GM23338 (cell line): ENCODE measurements around the gene TAF3. TPM values are rescaled to one million over a fixed set of nuclear protein-coding genes. Genes with fewer than 3 reads are reported as not detected.

Source experiments
- ATAC-seq: fragments of 200-7000 bp; cut with Tn5 transposase; 3 replicates; pipeline ENCODE4 v1.9.1; 2020
- DNase-seq: peaks from one replicate; pipeline ENCODE4 v3.0.0-alpha.2; 2015; ENCODE audit warnings: low spot score
- H2AFZ ChIP-seq: fragments of 200-600 bp; sonication (generic); 2 replicates; pipeline ENCODE4 v1.8.0; 2016; ENCODE audit warnings: antibody characterized with exemption, mild to moderate bottlenecking, moderate library complexity
- H3F3A ChIP-seq: fragments of 200-600 bp; sonication (generic); replicated peaks from 2 replicates; pipeline ENCODE4 v1.8.0; 2017; ENCODE audit warnings: antibody characterized with exemption, mixed run types, low read depth
- H3K27ac ChIP-seq: fragments of 200-600 bp; sonication (generic); 2 replicates; pipeline ENCODE4 v1.6.1; 2016; ENCODE audit warnings: low read depth
- H3K27me3 ChIP-seq: fragments of 200-600 bp; sonication (generic); 2 replicates; pipeline ENCODE4 v1.8.0; 2016; ENCODE audit warnings: mild to moderate bottlenecking, mixed run types, moderate library complexity; ENCODE audit not compliant: insufficient read depth
- H3K36me3 ChIP-seq: fragments of 200-600 bp; sonication (generic); 2 replicates; pipeline ENCODE4 v1.8.0; 2016; ENCODE audit warnings: mild to moderate bottlenecking; ENCODE audit not compliant: insufficient read depth
- H3K4me1 ChIP-seq: fragments of 200-600 bp; sonication (generic); 2 replicates; pipeline ENCODE4 v1.8.0; 2016; ENCODE audit warnings: mild to moderate bottlenecking, moderate library complexity; ENCODE audit not compliant: insufficient read depth
- H3K4me2 ChIP-seq: fragments of 200-600 bp; sonication (generic); 2 replicates; pipeline ENCODE4 v1.7.1; 2017; ENCODE audit warnings: mixed run types
- H3K4me3 ChIP-seq: fragments of 200-600 bp; sonication (generic); 2 replicates; pipeline ENCODE4 v1.6.1; 2016; ENCODE audit warnings: mixed run types
- H3K79me2 ChIP-seq: fragments of 200-600 bp; sonication (generic); replicated peaks from 2 replicates; pipeline ENCODE4 v1.8.0; 2017; ENCODE audit warnings: mild to moderate bottlenecking; ENCODE audit not compliant: insufficient read depth
- H3K9me2 ChIP-seq: fragments of 200-600 bp; sonication (generic); 2 replicates; pipeline ENCODE4 v1.8.0; 2017; ENCODE audit not compliant: insufficient read depth
- H4K20me1 ChIP-seq: fragments of 200-600 bp; sonication (generic); replicated peaks from 2 replicates; pipeline ENCODE4 v1.8.0; 2017; ENCODE audit warnings: mild to moderate bottlenecking; ENCODE audit not compliant: insufficient read depth
- H3K27ac Mint-ChIP-seq: 2 replicates; pipeline ENCODE4 v1.8.0; 2020; ENCODE audit warnings: inconsistent platforms, mild to moderate bottlenecking, moderate library complexity, mixed read lengths
- H3K27me3 Mint-ChIP-seq: 3 replicates; pipeline ENCODE4 v1.8.0; 2022; ENCODE audit warnings: low read depth, mild to moderate bottlenecking, moderate library complexity, mixed read lengths, inconsistent platforms; ENCODE audit not compliant: insufficient read depth, poor library complexity
- H3K36me3 Mint-ChIP-seq: 3 replicates; pipeline ENCODE4 v1.8.0; 2021; ENCODE audit warnings: low read depth, mild to moderate bottlenecking, inconsistent platforms, moderate library complexity, mixed read lengths
- H3K4me1 Mint-ChIP-seq: 3 replicates; pipeline ENCODE4 v1.8.0; 2020; ENCODE audit warnings: mild to moderate bottlenecking, inconsistent platforms, mixed read lengths
- H3K4me3 Mint-ChIP-seq: 3 replicates; pipeline ENCODE4 v1.8.0; 2021; ENCODE audit warnings: moderate library complexity, mild to moderate bottlenecking, inconsistent platforms, mixed read lengths
- H3K9me3 Mint-ChIP-seq: 3 replicates; pipeline ENCODE4 v1.8.0; 2020; ENCODE audit warnings: moderate library complexity, mild to moderate bottlenecking, inconsistent platforms, mixed read lengths
- CTCF ChIP-seq, 2 experiments: fragments of 200-600 bp in 1 of 2; sonication (generic) in 1 of 2; conservative IDR thresholded peaks; 2 replicates each; pipeline versions ENCODE4 v1.5.1 to v1.6.1; 2016 to 2017; ENCODE audit warnings: antibody characterized with exemption in 2 of 2, low read depth in 2 of 2, mild to moderate bottlenecking in 2 of 2, moderate library complexity in 1 of 2
- EZH2 ChIP-seq: fragments of 200-600 bp; sonication (generic); IDR thresholded peaks from one replicate; pipeline ENCODE4 v1.8.0; 2017; ENCODE audit warnings: antibody characterized with exemption, mild to moderate bottlenecking, low read depth; ENCODE audit not compliant: unreplicated experiment
- EZH2phosphoT487 ChIP-seq: fragments of 200-600 bp; sonication (generic); IDR thresholded peaks from one replicate; pipeline ENCODE4 v1.8.1; 2018; ENCODE audit warnings: antibody characterized with exemption; ENCODE audit not compliant: unreplicated experiment
- REST ChIP-seq: IDR thresholded peaks from one replicate; pipeline ENCODE4 v1.6.1; 2018; ENCODE audit warnings: antibody characterized with exemption; ENCODE audit not compliant: unreplicated experiment
- ZNF462 ChIP-seq: fragments of 250-450 bp; sonication (Bioruptor Pico); IDR thresholded peaks from 2 replicates; pipeline ENCODE4 v1.5.0; 2020; ENCODE audit warnings: mild to moderate bottlenecking, moderate library complexity
- polyA plus RNA-seq: library from polyadenylated mRNA; unstranded; fragments of >200 nt; fragmentation: Nextera tagmentation; extraction: Ambion mirVana; gene quantifications from 2 replicates; pipeline ENCODE4 v1.2.1, GENCODE V29; 2016
- total RNA-seq: library from RNA; depleted of rRNA; stranded (reverse); fragments of >200 nt; shearing (Covaris generic); gene quantifications from 2 replicates; pipeline ENCODE4 v1.2.3, GENCODE V29; 2014

TAF3 gene
- total and polyA plus RNA-seq, 2 experiments from 2014 or later = 6.4 to 15.2 TPM

GRCh38 chr10:8048281-8049008 is 230.1 kb downstream of the TAF3 start (continued):
- TF ChIP-seq CTCF (conservative IDR thresholded peaks at IDR 0.05; ENCODE audit: low read depth in 2 of 2) = no peak
- TF ChIP-seq EZH2 = peak; percentile 39
- TF ChIP-seq EZH2phosphoT487 = peak; percentile 9

GRCh38 chr10:8049045-8049864 is 230.9 kb downstream of the TAF3 start:
- peaks cover 20% of the 10 kb centered on the region; the same call in 1 of the 2 replicates for H4K20me1 ChIP-seq
- peaks cover 65% of the 10 kb centered on the region for H3K4me1 ChIP-seq
- H3F3A ChIP-seq = peaks cover 38% of the 10 kb centered on the region
- Mint-ChIP-seq H3K27ac (no peak overlapping the region), H3K4me3 (peak overlapping the region; percentile 58), H3K36me3 (no peaks in the 10 kb centered on the region; the same call in 2 of the 3 replicates), H3K27me3 (peaks cover 93% of the 10 kb centered on the region), H3K9me3 (peaks cover 3% of the 10 kb centered on the region; the same call in 1 of the 3 replicates), H3K4me1 (peaks cover 64% of the 10 kb centered on the region)
- H3K79me2 ChIP-seq = no peaks in the 10 kb centered on the region
- H2AFZ ChIP-seq = peak overlapping the region; percentile 78
- ATAC-seq = peak; percentile 8
- peaks cover 99% of the 10 kb centered on the region for H3K27me3 ChIP-seq
- no peaks in the 10 kb centered on the region for H3K9me2 ChIP-seq
- no peak overlapping the region for H3K27ac ChIP-seq
- TF ChIP-seq EZH2phosphoT487 = peak; percentile 43
- TF ChIP-seq REST = no peak
- peak; percentile 90 for TF ChIP-seq EZH2
- no peak for TF ChIP-seq ZNF462 (CRISPR knock-in tag)
- DNase-seq = peak; percentile 81
- peak overlapping the region; percentile 64 for H3K4me3 ChIP-seq
- no peaks in the 10 kb centered on the region for H3K36me3 ChIP-seq
- H3K4me2 ChIP-seq = peak overlapping the region; percentile 90
